ENCODE data around the gene NOTUM.

NOTUM gene

DNA sequence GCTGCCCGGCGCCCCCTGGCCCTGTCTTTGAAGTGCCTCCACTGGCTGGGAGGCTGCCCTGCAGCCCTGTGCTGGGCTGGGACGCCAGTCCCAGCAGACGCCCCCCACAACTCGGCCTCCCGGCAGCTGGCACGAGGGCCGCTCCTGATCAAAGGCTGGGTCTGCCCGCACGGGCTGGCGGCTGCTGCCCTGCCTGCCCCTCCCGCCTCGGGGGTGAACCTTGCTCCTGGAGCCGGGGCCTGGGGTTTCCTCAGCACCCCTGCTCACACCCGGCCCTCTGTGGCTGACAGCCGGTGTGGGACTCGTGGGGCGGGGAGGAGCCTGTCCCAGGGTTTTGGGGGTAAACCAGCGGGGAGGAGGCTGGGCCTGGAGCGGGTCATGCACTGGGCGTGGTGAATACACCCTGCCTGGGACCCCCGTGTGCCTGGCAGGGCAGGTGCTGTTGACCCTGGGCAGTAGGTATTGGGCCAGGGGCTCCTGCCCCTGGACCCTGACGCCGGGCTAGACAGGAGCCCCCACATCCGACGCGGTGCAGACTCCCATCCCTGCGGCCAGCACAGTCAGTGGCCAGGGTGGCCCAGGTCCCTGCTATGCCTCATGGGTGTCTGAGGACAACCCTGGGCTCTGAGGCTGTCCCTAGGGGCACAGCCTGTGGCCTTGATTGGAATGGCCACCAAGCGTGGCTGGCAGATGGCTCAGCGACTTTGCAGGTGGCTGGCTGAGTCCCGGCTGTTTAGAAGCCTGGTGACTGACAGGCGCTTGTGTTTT lies 40.0 kb upstream of the NOTUM start:
- H3K23ac ChIP-seq (ENCODE audit: low read length), result no peak overlapping the region

DNA sequence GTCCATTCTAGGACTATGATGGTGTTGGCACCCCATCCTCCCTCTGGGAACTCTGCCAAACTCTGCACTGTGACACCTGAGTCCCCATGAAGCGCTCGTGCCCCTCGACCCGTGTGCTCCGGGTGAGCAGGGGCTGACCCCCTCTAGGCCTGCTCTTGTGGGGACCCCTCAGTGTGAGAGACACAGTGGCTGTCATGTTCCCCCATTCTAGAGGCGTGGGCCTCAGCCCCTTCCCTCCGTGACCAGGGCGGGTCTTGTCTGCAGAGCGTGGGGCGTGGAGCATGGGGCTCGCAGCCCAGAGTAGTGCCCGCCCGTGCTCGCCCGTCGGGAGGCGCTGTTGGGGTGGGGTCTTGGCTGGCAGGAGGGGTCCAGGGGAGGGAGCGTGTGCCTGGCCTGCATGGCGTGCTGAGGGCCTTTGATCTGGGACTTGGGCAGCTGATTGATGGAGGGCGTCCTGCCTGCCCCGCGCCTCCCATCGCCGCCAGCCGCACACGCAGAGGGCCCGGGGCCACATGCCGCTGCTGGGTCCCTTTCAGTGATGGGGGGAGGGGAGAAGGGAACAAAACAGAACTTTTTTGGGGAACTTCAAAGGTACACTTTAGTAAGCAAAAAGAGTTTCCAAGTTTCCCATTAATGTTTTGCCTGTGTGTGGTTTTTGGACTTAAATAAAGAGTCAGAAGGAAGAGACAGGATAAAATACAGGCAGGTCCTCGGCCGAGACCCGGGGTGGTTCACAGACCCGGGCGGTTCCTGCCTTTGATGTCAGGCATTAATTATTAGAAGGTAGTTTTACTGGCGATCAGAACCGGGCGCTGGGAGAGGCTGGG lies 39.2 kb upstream of the NOTUM start:
- no peak overlapping the region for H3K18ac ChIP-seq (ENCODE audit: low read length)

More for the DNA sequence above, 40.0 kb upstream of the NOTUM start:
- H2BK5ac ChIP-seq (ENCODE audit: low read depth, low read length, poor library complexity), result no peak overlapping the region
- no peak overlapping the region for H3K4me2 ChIP-seq (ENCODE audit: low read length)
- no peak overlapping the region for H2AFZ ChIP-seq (ENCODE audit: insufficient read depth, low read length, poor library complexity)
- no peak overlapping the region for H3K18ac ChIP-seq (ENCODE audit: low read length)
- H3K4me3 ChIP-seq (ENCODE audit: low read depth, low read length), result no peak overlapping the region
- H3K79me2 ChIP-seq (ENCODE audit: control insufficient read depth, insufficient read depth, low read length, poor library complexity), result peaks cover 6% of the 10 kb centered on the region
- no peak overlapping the region for H4K8ac ChIP-seq (ENCODE audit: low read depth, low read length)
- H3K36me3 ChIP-seq (ENCODE audit: control insufficient read depth in 1 of 2, insufficient read depth in 2 of 2, low read length in 2 of 2), result peaks cover 4 to 5% of the 10 kb centered on the region in 2 experiments
- H2BK12ac ChIP-seq (ENCODE audit: low read length), result peak overlapping the region; percentile 55
- no peak overlapping the region for H2BK120ac ChIP-seq (ENCODE audit: insufficient read depth, low read length, poor library complexity)
- peaks cover 26% of the 10 kb centered on the region for H3K79me1 ChIP-seq (ENCODE audit: low read length)
- no peak overlapping the region for H2AK5ac ChIP-seq (ENCODE audit: low read length)
- no peaks in the 10 kb centered on the region for H3K27me3 ChIP-seq (ENCODE audit: insufficient read depth, low read length)
- peak overlapping the region; percentile 55 for H4K91ac ChIP-seq (ENCODE audit: low read depth, low read length)
- no peak overlapping the region for H3K14ac ChIP-seq (ENCODE audit: low read length)
- peak; percentile 39 to 62 for DNase-seq
- no peak overlapping the region for H3K27ac ChIP-seq (ENCODE audit: low read depth, low read length)
- H3K9me3 ChIP-seq (ENCODE audit: insufficient read depth, low read depth, low read length), result peaks cover 3% of the 10 kb centered on the region
- WGBS (ENCODE audit: extremely low coverage, insufficient coverage, insufficient read length), result no CpG with 5 or more reads among the region's 32 CpGs
- H3K4ac ChIP-seq (ENCODE audit: low read depth, low read length), result no peak overlapping the region
- H3K4me1 ChIP-seq (ENCODE audit: control insufficient read depth in 1 of 2, insufficient read depth in 2 of 2, low read length in 2 of 2), result peaks cover 23 to 31% of the 10 kb centered on the region in 2 experiments
- H3K9ac ChIP-seq (ENCODE audit: low read length), result no peak overlapping the region
- no peak overlapping the region for H4K12ac ChIP-seq (ENCODE audit: low read depth, low read length)

GRCh38 chr17:81999587-81999975 lies 38.6 kb upstream of the NOTUM start:
- Histone ChIP-seq H2BK120ac (ENCODE audit: insufficient read depth, low read length, poor library complexity) (no peak overlapping the region), H3K4me1 (ENCODE audit: control insufficient read depth in 1 of 2, insufficient read depth in 2 of 2, low read length in 2 of 2) (peaks cover 15 to 20% of the 10 kb centered on the region in 2 experiments), H3K9me3 (ENCODE audit: insufficient read depth, low read depth, low read length) (no peaks in the 10 kb centered on the region), H3K23ac (ENCODE audit: low read length) (no peak overlapping the region), H4K91ac (ENCODE audit: low read depth, low read length) (peak overlapping the region; percentile 63), H3K9ac (ENCODE audit: low read length) (no peak overlapping the region), H3K27me3 (ENCODE audit: insufficient read depth, low read length) (no peaks in the 10 kb centered on the region), H2AFZ (ENCODE audit: insufficient read depth, low read length, poor library complexity) (no peak overlapping the region), H4K8ac (ENCODE audit: low read depth, low read length) (no peak overlapping the region), H3K18ac (ENCODE audit: low read length) (no peak overlapping the region), H3K14ac (ENCODE audit: low read length) (no peak overlapping the region), H3K4ac (ENCODE audit: low read depth, low read length) (no peak overlapping the region), H3K36me3 (ENCODE audit: control insufficient read depth in 1 of 2, insufficient read depth in 2 of 2, low read length in 2 of 2) (peaks cover 4 to 5% of the 10 kb centered on the region in 2 experiments), H3K4me2 (ENCODE audit: low read length) (no peak overlapping the region), H4K12ac (ENCODE audit: low read depth, low read length) (no peak overlapping the region), H3K4me3 (ENCODE audit: low read depth, low read length) (no peak overlapping the region), H3K27ac (ENCODE audit: low read depth, low read length) (no peak overlapping the region), H2AK5ac (ENCODE audit: low read length) (no peak overlapping the region), H3K79me2 (ENCODE audit: control insufficient read depth, insufficient read depth, low read length, poor library complexity) (peaks cover 5% of the 10 kb centered on the region), H3K79me1 (ENCODE audit: low read length) (peaks cover 17% of the 10 kb centered on the region), H2BK5ac (ENCODE audit: low read depth, low read length, poor library complexity) (no peak overlapping the region), H2BK12ac (ENCODE audit: low read length) (no peak overlapping the region)
- peak; percentile 80 to 86 for DNase-seq
- no CpG with 5 or more reads among the region's 12 CpGs for WGBS (ENCODE audit: extremely low coverage, insufficient coverage, insufficient read length)

More for the DNA sequence above, 39.2 kb upstream of the NOTUM start:
- no peak overlapping the region for H3K9ac ChIP-seq (ENCODE audit: low read length)
- H2BK12ac ChIP-seq (ENCODE audit: low read length), result no peak overlapping the region
- H3K9me3 ChIP-seq (ENCODE audit: insufficient read depth, low read depth, low read length), result no peaks in the 10 kb centered on the region
- H2AK5ac ChIP-seq (ENCODE audit: low read length), result peak overlapping the region; percentile 15
- no peak overlapping the region for H3K4me3 ChIP-seq (ENCODE audit: low read depth, low read length)
- H2BK120ac ChIP-seq (ENCODE audit: insufficient read depth, low read length, poor library complexity), result no peak overlapping the region
- no peak overlapping the region for H3K27ac ChIP-seq (ENCODE audit: low read depth, low read length)
- peaks cover 23% of the 10 kb centered on the region for H3K79me1 ChIP-seq (ENCODE audit: low read length)
- peaks cover 4 to 5% of the 10 kb centered on the region in 2 experiments for H3K36me3 ChIP-seq (ENCODE audit: control insufficient read depth in 1 of 2, insufficient read depth in 2 of 2, low read length in 2 of 2)
- H3K14ac ChIP-seq (ENCODE audit: low read length), result peak overlapping the region; percentile 5
- peak overlapping the region; percentile 63 for H4K91ac ChIP-seq (ENCODE audit: low read depth, low read length)
- H4K12ac ChIP-seq (ENCODE audit: low read depth, low read length), result no peak overlapping the region
- no peak overlapping the region for H2BK5ac ChIP-seq (ENCODE audit: low read depth, low read length, poor library complexity)
- H3K79me2 ChIP-seq (ENCODE audit: control insufficient read depth, insufficient read depth, low read length, poor library complexity), result peaks cover 6% of the 10 kb centered on the region
- DNase-seq, result peak in 1 of 2 donors; percentile 24
- H3K4me2 ChIP-seq (ENCODE audit: low read length), result no peak overlapping the region
- no CpG with 5 or more reads among the region's 36 CpGs for WGBS (ENCODE audit: extremely low coverage, insufficient coverage, insufficient read length)
- peaks cover 21 to 25% of the 10 kb centered on the region in 2 experiments for H3K4me1 ChIP-seq (ENCODE audit: control insufficient read depth in 1 of 2, insufficient read depth in 2 of 2, low read length in 2 of 2)
- no peaks in the 10 kb centered on the region for H3K27me3 ChIP-seq (ENCODE audit: insufficient read depth, low read length)
- no peak overlapping the region for H2AFZ ChIP-seq (ENCODE audit: insufficient read depth, low read length, poor library complexity)
- H3K4ac ChIP-seq (ENCODE audit: low read depth, low read length), result no peak overlapping the region
- no peak overlapping the region for H3K23ac ChIP-seq (ENCODE audit: low read length)
- H4K8ac ChIP-seq (ENCODE audit: low read depth, low read length), result no peak overlapping the region

DNA sequence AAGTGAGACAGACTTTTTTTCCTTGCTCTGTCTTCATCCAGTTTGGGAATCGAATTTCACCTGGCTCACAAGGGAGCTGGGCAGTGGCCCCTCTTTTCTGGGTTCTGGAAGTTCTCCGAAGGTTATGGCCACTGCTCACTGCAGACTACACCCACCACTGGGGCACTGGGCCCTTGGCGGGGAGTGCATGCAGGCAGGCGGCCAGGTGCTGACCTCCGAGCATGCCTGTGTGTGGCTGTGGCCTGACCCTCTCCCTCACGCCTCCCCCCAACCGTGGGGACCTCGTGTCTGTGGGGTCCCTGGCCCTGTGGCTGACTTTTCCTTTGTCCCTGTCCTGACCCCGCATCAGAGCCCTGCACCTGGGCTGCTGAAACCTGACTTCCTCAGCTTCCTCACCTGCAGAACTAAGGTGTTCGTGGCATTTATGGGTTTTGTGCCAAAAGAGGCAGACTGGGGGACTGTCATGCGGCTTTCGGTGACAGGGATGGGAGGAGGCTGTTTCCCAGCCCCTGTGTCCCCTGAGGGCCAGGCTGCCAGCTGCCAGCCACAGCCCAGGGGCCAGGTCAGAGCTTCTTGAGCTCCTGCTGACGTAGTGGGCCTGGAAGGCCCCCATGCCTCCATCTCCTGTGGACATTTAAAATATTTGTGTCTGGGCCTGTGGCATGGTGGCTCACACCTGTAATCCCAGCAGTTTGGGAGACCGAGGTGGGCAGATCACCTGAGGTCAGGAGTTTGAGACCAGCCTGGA lies 37.9 kb upstream of the NOTUM start:
- H3K18ac ChIP-seq (ENCODE audit: low read length), result peak overlapping the region; percentile 14
- peak overlapping the region; percentile 8 for H2BK120ac ChIP-seq (ENCODE audit: insufficient read depth, low read length, poor library complexity)
- H3K4me1 ChIP-seq (ENCODE audit: control insufficient read depth in 1 of 2, insufficient read depth in 2 of 2, low read length in 2 of 2), result peaks cover 9 to 13% of the 10 kb centered on the region in 2 experiments
- H3K9ac ChIP-seq (ENCODE audit: low read length), result no peak overlapping the region
- peak overlapping the region; percentile 16 for H2AK5ac ChIP-seq (ENCODE audit: low read length)
- no peak overlapping the region for H2AFZ ChIP-seq (ENCODE audit: insufficient read depth, low read length, poor library complexity)
- H3K4ac ChIP-seq (ENCODE audit: low read depth, low read length), result no peak overlapping the region
- H3K4me3 ChIP-seq (ENCODE audit: low read depth, low read length), result no peak overlapping the region
- DNase-seq, result peak; percentile 99
- peak overlapping the region; percentile 20 for H4K91ac ChIP-seq (ENCODE audit: low read depth, low read length)
- H3K4me2 ChIP-seq (ENCODE audit: low read length), result no peak overlapping the region
- peak overlapping the region; percentile 5 for H2BK12ac ChIP-seq (ENCODE audit: low read length)
- H4K12ac ChIP-seq (ENCODE audit: low read depth, low read length), result no peak overlapping the region
- H3K9me3 ChIP-seq (ENCODE audit: insufficient read depth, low read depth, low read length), result no peaks in the 10 kb centered on the region
- H3K79me2 ChIP-seq (ENCODE audit: control insufficient read depth, insufficient read depth, low read length, poor library complexity), result no peaks in the 10 kb centered on the region
- H3K79me1 ChIP-seq (ENCODE audit: low read length), result peaks cover 11% of the 10 kb centered on the region
- H3K27ac ChIP-seq (ENCODE audit: low read depth, low read length), result no peak overlapping the region
- no peak overlapping the region for H3K14ac ChIP-seq (ENCODE audit: low read length)
- no peak overlapping the region for H3K23ac ChIP-seq (ENCODE audit: low read length)
- no CpG with 5 or more reads among the region's 14 CpGs for WGBS (ENCODE audit: extremely low coverage, insufficient coverage, insufficient read length)
- H3K27me3 ChIP-seq (ENCODE audit: insufficient read depth, low read length), result no peaks in the 10 kb centered on the region
- peaks cover 4 to 12% of the 10 kb centered on the region in 2 experiments for H3K36me3 ChIP-seq (ENCODE audit: control insufficient read depth in 1 of 2, insufficient read depth in 2 of 2, low read length in 2 of 2)
- peak overlapping the region; percentile 3 for H4K8ac ChIP-seq (ENCODE audit: low read depth, low read length)
- H2BK5ac ChIP-seq (ENCODE audit: low read depth, low read length, poor library complexity), result no peak overlapping the region

Data from trophoblast cell (in vitro differentiated cells and primary cell).